T-helper 1 cell treated with Interleukin-12 subunit alpha and Interleukin-12 subunit beta and Interleukin-4 antibody, amounts not matched to agents 30 μg/mL and 1 μg/mL, for 36 hours (primary cell): ENCODE data around the gene SPATA13.
A peak's percentile ranks its signal among the peaks of the same experiment; 100 is the strongest.

Experiments used
- H3K27ac Mint-ChIP-seq: one replicate; pipeline ENCODE4 v1.8.0; 2021; ENCODE audit warnings: mild to moderate bottlenecking, mixed read lengths
- H3K27me3 Mint-ChIP-seq: one replicate; pipeline ENCODE4 v1.8.0; 2021; ENCODE audit warnings: low read depth, mixed read lengths
- H3K36me3 Mint-ChIP-seq: one replicate; pipeline ENCODE4 v1.8.0; 2021; ENCODE audit warnings: low read depth, mixed read lengths
- H3K4me1 Mint-ChIP-seq: one replicate; pipeline ENCODE4 v1.8.0; 2021; ENCODE audit warnings: low read depth, mixed read lengths
- H3K4me3 Mint-ChIP-seq: one replicate; pipeline ENCODE4 v1.8.0; 2021; ENCODE audit warnings: mild to moderate bottlenecking, moderate library complexity, mixed read lengths
- H3K9me3 Mint-ChIP-seq: one replicate; pipeline ENCODE4 v1.8.0; 2021; ENCODE audit warnings: mixed read lengths

The SPATA13 gene

DNA sequence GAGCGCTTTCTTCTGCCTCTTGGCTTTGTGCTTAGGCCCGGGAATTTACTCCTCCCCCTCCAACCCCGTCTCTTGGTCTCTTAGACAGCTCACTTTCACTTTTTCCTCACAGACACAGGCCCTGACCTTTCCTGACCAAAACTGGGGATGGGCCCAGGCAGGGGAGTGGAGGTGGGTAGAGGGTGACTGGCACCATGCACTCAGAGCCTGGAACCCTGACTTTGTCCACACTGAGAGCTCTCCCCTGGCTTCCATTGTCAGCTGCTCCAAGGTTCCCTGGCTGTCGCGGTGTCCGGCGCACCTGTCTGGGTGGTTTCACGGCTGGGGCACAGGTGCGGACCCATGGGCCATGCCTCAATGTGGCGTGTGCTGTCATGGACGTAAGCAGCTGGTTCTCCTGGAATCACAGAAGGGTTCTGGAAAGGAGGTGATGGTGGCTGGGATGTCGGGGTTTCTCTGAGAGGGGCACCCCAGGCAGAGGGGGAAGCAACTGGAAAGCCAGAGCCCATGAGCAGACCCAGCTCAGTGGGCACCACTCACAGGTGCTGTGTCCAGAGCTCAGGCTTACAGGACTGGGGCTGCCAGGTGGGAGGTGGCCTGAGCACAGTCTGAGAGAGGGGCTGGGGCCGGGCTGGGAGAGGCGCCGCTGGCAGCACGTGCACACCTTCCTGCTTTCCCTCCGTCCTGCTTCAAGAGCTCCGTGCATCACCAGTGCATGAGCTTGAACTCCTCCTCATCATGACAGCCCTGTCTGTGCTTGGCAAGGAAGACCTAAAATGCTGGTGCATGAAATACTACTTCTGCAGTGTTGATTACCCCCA, 120.9 kb downstream of the SPATA13 start:
- no peaks in the 10 kb centered on the region for H3K27me3 Mint-ChIP-seq
- peak overlapping the region; percentile 23 for H3K27ac Mint-ChIP-seq
- H3K9me3 Mint-ChIP-seq = no peaks in the 10 kb centered on the region
- no peak overlapping the region for H3K4me3 Mint-ChIP-seq
- H3K36me3 Mint-ChIP-seq = peaks cover 19% of the 10 kb centered on the region
- peaks cover 23% of the 10 kb centered on the region for H3K4me1 Mint-ChIP-seq

DNA sequence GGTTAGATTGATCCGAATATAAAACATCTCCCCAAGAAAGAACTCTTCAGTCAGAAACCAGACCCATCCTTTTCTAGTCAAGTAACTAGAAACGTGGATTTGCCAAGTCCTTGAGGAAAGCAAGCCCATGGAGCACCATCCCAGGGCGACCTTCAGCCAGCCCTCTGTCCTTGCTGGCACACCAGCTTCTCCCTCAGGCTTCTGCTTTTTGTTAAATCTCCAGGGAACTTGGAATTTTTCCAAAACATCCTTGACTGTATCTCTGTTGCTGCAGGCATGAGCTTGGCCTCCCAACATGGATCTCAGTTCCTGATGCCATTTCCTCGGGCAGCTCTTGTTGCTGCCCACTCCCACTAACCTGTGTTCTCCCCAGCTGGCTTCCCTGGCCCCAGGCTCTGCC, 121.7 kb downstream of the SPATA13 start:
- no peaks in the 10 kb centered on the region for H3K9me3 Mint-ChIP-seq
- H3K4me3 Mint-ChIP-seq = no peak overlapping the region
- no peak overlapping the region for H3K27ac Mint-ChIP-seq
- H3K27me3 Mint-ChIP-seq = no peaks in the 10 kb centered on the region
- peaks cover 19% of the 10 kb centered on the region for H3K4me1 Mint-ChIP-seq
- peaks cover 19% of the 10 kb centered on the region for H3K36me3 Mint-ChIP-seq

DNA sequence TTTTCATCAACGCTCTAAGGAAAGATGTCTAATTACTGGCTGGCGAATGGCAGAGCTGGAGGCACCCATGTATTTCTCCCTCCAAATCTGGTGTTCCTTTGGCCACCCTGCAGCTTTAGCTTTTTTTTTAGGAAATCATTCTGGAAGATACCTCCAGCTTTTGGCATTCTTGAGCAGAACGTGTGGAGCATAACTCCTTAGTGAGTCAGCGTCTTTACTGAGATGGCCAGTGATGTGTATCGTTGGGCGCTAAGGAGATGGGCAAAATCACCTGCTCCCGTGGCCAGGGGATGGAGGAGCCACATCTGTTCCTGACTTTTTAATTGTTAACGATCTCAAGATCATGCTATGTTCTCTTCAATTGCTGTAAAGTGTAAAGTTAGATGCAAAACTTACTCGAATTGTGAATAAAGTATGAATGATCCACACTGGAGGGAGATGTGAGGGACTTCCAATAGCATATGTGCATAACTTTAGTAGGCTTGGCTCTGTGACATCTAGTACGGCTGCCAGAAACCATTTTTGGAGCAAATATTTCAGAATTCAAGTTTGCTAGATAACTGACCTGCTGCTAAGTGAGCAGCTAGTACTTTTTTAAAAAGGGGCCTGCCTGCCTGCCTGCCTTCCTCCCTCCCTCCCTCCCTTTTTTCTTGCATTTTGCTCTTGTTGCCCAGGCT, 124.5 kb downstream of the SPATA13 start:
- Mint-ChIP-seq H3K4me1 (peaks cover 9% of the 10 kb centered on the region), H3K4me3 (no peak overlapping the region), H3K27me3 (no peaks in the 10 kb centered on the region), H3K36me3 (peaks cover 38% of the 10 kb centered on the region), H3K9me3 (no peaks in the 10 kb centered on the region), H3K27ac (no peak overlapping the region)

DNA sequence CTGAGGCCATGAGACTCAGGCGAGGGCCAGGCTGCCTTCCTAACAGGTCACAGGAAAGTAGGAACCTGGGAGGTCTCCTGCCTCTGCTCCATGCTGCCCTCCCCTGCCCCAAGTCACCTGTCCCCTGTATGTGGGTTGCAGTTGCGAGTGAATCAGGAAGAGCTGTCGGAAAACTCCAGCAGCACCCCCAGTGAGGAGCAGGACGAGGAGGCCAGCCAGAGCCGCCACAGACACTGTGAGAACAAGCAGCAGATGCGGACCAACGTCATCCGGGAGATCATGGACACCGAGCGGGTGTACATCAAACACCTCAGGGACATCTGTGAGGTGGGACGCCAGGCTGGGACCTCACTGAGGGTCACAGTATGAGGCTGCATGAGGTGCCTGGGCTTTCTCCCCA, 126.1 kb downstream of the SPATA13 start:
- H3K27me3 Mint-ChIP-seq = no peaks in the 10 kb centered on the region
- H3K4me1 Mint-ChIP-seq = peaks cover 7% of the 10 kb centered on the region
- peaks cover 50% of the 10 kb centered on the region for H3K36me3 Mint-ChIP-seq
- H3K4me3 Mint-ChIP-seq = no peak overlapping the region
- no peaks in the 10 kb centered on the region for H3K9me3 Mint-ChIP-seq
- no peak overlapping the region for H3K27ac Mint-ChIP-seq

DNA sequence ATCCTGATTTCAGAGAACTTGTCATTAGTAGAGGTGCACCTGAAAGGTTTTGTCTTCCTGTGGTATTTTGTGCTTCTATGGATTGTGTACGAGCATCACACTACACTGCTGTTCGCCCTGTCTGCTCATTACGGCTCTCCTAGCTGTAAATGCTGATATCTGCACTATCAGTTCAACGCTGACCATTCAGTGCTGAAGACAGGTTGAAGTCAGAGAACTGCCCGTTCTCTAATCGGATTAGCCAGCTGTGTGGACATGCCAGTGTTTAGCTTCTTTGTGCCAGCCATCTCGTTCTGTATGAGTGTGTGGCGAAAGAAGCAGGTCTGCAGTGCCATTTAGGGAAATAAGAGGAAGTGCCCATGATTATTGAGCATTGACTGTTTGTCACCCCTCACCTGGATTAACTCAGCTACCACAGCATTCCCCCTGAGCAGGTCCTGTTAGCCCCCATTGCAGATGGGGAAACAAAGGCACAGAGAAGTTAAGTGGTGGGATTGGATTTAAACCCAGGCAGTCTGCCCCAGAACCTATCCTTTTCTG, 127.3 kb downstream of the SPATA13 start:
- H3K27me3 Mint-ChIP-seq = no peaks in the 10 kb centered on the region
- H3K4me1 Mint-ChIP-seq = peaks cover 7% of the 10 kb centered on the region
- no peak overlapping the region for H3K4me3 Mint-ChIP-seq
- H3K36me3 Mint-ChIP-seq = peaks cover 53% of the 10 kb centered on the region
- H3K9me3 Mint-ChIP-seq = no peaks in the 10 kb centered on the region
- no peak overlapping the region for H3K27ac Mint-ChIP-seq

DNA sequence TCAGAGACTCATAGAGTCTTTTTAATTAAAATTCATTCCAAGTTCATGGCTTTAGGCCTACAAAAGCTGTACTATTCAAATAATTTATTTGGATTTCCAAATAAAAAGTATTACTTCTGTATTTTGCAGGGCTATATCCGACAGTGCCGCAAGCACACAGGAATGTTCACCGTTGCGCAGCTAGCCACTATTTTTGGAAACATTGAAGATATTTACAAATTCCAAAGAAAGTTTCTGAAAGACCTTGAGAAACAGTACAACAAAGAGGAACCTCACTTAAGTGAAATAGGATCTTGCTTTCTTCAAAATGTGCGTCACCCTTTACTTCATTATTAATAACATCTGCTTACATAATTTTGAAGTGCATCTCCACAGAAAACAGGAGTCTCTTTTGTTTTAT, 128.3 kb downstream of the SPATA13 start:
- H3K9me3 Mint-ChIP-seq = no peaks in the 10 kb centered on the region
- peaks cover under 1% of the 10 kb centered on the region for H3K4me1 Mint-ChIP-seq
- no peak overlapping the region for H3K27ac Mint-ChIP-seq
- no peak overlapping the region for H3K4me3 Mint-ChIP-seq
- peaks cover 57% of the 10 kb centered on the region for H3K36me3 Mint-ChIP-seq
- H3K27me3 Mint-ChIP-seq = no peaks in the 10 kb centered on the region

DNA sequence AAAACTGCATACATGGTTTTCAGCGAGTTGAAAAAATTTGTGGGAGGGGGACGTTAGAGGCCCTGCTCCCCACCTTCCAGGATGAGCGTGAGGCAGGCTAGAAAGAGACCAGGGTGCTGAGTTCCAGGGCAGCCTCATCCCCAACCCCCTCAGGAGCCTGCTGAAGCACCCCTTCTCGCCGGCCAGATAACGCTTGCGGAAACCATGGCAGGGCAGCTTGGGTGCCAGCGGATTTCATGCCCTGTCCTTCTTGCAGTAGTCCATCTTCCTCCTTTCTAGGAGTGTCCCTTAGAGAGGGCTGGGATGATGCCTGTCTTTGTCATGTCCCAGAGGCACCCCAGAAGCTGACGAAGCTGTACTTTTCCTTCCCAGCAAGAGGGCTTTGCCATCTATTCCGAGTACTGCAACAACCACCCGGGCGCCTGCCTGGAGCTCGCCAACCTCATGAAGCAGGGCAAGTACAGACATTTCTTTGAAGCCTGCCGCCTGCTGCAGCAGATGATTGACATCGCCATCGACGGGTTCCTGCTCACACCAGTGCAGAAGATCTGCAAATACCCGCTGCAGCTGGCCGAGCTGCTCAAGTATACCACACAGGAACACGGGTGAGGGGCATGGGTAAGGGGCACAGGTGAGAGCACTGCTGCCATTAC, 129.9 kb downstream of the SPATA13 start:
- Mint-ChIP-seq H3K36me3 (peaks cover 61% of the 10 kb centered on the region), H3K4me1 (no peaks in the 10 kb centered on the region), H3K27me3 (no peaks in the 10 kb centered on the region), H3K9me3 (no peaks in the 10 kb centered on the region), H3K27ac (no peak overlapping the region), H3K4me3 (no peak overlapping the region)

DNA sequence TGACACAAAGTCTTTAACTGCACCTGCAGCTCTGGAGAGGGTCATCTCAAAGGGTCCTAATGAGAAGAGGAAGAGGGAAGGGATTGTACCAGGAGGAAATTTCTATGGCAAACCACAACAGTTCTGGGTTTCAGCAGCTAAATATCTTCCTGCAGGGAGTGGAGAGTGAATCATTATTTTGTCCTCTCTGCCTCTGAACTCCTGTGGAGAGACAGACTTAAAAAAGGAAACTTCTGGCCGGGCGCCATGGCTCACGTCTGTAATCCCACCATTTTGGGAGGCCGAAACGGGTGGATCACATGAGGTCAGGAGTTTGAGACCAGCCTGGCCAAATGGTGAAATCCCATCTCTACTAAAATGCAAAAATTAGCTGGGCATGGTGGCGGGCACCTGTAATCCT, 132.0 kb downstream of the SPATA13 start:
- no peaks in the 10 kb centered on the region for H3K4me1 Mint-ChIP-seq
- no peak overlapping the region for H3K4me3 Mint-ChIP-seq
- no peaks in the 10 kb centered on the region for H3K9me3 Mint-ChIP-seq
- peaks cover 72% of the 10 kb centered on the region for H3K36me3 Mint-ChIP-seq
- no peak overlapping the region for H3K27ac Mint-ChIP-seq
- H3K27me3 Mint-ChIP-seq = no peaks in the 10 kb centered on the region

DNA sequence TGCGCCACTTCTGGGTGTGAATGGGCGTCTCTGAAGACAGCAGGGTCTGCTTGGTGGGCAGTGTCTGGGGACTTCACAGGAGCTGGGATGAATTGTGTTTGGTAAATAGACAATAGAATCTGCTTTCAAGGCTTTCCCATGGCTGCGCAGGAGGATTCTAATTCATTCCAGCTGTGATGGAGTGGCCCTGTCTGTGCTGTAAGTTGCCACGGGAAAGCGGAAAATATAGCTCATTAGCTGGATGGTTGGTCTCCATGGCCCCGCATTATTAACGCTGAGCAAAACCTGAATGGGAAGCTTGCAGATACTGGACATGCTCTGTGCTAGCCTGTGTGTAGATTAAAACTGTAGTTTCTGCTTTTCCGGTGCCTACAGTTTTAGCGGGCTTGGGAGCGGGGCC, 133.2 kb downstream of the SPATA13 start:
- Mint-ChIP-seq H3K27me3 (no peaks in the 10 kb centered on the region), H3K4me1 (no peaks in the 10 kb centered on the region), H3K27ac (no peak overlapping the region), H3K36me3 (peaks cover 68% of the 10 kb centered on the region), H3K4me3 (no peak overlapping the region), H3K9me3 (no peaks in the 10 kb centered on the region)

DNA sequence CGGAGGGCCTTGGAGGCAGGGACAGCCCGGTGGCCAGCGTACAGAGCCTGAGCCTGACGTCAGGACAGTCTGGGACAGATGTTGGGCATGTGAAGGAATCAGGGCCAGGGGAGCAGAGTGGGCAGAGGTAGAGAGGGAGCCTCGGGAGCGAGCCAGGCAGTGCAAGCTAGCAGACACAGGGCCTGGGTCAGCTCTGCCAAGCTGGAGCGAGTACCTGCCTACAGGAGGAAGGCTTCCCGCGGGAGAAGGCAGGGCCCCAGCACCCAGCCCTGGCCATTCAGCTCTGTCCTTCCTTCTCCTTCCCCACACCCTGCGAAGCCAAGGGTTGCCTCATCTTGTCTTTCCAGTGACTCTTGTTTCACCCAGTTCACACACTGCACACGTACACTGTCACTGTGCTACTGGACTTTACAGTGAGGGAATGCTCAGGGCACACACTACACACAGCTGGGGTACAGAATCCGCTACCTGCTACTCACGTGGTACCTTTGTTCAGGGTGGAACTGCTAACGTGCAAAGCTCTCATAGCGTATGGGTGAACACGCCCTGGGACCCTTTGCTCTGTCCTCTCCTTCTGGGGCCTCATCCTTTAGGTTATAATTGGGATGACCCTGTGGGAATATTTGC, 139.1 kb downstream of the SPATA13 start:
- Mint-ChIP-seq H3K4me3 (no peak overlapping the region), H3K36me3 (peaks cover 64% of the 10 kb centered on the region)

DNA sequence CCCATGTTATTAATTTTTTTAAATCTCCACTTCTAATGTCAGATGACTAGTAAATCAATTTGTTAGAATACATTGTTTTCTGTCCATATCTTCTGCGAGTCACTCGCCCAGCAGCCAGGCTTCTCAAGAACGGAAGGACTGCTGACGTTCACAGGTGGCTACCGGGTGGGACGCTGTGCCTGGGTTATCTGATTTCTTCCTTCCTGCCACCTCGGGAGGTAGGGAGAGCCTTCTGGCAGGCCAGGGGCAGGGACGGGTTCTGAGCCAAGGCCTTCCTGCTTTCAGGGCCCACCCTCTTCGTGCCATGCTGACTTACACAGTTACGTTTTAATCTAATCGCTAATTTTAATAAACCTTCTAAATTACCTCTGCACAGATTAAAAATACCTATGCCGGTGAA, 140.9 kb downstream of the SPATA13 start:
- no peak overlapping the region for H3K27ac Mint-ChIP-seq

More for the DNA sequence above, 139.1 kb downstream of the SPATA13 start:
- Mint-ChIP-seq H3K9me3 (no peaks in the 10 kb centered on the region), H3K4me1 (no peaks in the 10 kb centered on the region), H3K27ac (no peak overlapping the region), H3K27me3 (no peaks in the 10 kb centered on the region)

DNA sequence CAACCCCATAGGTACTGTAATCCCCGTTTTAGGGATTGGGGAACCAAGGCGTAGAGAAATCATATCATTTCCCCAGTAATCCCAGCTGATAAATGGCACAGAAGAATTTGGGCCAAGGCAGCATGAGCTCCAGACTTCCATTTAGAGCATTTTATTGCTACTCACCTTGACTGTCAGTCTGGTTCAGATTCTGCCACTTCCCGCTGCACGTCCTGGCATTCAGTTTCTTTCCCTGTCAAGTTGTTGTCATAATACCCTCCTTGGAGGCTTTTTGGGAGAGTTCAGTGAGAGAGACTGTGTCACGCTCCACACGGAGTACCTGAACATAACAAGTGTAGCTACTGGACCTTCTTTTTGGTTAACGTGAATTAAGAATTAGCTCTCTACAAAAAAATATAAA, 141.4 kb downstream of the SPATA13 start:
- Mint-ChIP-seq H3K4me3 (no peak overlapping the region), H3K9me3 (no peaks in the 10 kb centered on the region), H3K36me3 (peaks cover 57% of the 10 kb centered on the region), H3K4me1 (no peaks in the 10 kb centered on the region), H3K27me3 (no peaks in the 10 kb centered on the region), H3K27ac (no peak overlapping the region)

More for the DNA sequence above, 140.9 kb downstream of the SPATA13 start:
- H3K9me3 Mint-ChIP-seq = no peaks in the 10 kb centered on the region
- no peak overlapping the region for H3K4me3 Mint-ChIP-seq
- peaks cover 62% of the 10 kb centered on the region for H3K36me3 Mint-ChIP-seq
- H3K4me1 Mint-ChIP-seq = no peaks in the 10 kb centered on the region
- H3K27me3 Mint-ChIP-seq = no peaks in the 10 kb centered on the region

DNA sequence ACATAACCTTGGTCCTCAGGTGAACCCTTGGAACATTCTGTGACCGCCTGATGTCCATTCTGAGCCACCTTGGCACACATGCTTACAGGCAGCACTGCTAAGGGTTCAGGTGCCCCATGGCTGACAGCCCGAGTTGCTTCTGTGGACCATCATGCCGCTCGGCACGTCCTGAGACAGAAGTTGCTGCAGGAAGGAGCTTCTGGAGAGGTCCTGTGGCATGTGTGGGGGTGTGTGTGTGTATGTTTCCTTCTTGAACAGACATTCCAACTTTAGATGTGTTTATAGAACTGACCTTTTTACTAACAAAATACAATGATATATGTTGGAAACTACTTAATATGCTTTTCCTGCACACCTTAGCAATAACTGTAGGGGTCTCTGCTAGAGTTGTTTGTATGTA, 144.1 kb downstream of the SPATA13 start:
- no peak overlapping the region for H3K27ac Mint-ChIP-seq
- peaks cover 38% of the 10 kb centered on the region for H3K36me3 Mint-ChIP-seq
- no peaks in the 10 kb centered on the region for H3K9me3 Mint-ChIP-seq
- H3K27me3 Mint-ChIP-seq = no peaks in the 10 kb centered on the region
- H3K4me3 Mint-ChIP-seq = no peak overlapping the region
- H3K4me1 Mint-ChIP-seq = no peaks in the 10 kb centered on the region

DNA sequence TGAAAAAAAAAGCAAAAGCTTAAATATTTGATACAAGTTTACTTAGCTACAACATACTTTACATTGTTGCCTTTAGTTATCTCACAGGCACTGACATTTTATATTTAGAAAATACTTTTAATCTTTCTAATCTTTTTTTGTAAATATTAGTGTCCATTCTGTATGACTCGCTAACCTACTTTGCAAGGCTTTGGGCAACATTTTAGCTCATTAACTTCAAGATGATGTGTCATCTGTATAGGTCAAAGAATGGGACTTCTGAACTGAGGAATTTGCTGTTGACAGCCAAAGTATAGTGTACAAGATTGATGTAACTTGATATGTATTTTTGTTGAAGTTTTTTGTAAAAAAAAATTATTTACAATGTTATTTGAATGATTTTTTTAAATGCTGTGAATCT, 146.1 kb downstream of the SPATA13 start:
- Mint-ChIP-seq H3K9me3 (no peaks in the 10 kb centered on the region), H3K36me3 (peaks cover 26% of the 10 kb centered on the region), H3K27me3 (no peaks in the 10 kb centered on the region), H3K27ac (no peak overlapping the region), H3K4me1 (no peaks in the 10 kb centered on the region), H3K4me3 (no peak overlapping the region)
